CD4-positive, alpha-beta T cell treated with Interleukin-12 subunit alpha and Interleukin-12 subunit beta, for 1 hour (primary cell): ENCODE data around the gene PRKAG2.
"Not testable (repeated sequence)": the region's sequence is repeated elsewhere in the genome, so short reads cannot be mapped to it uniquely, and the experiment has no call there.

Experiments
- DNase-seq: peaks from one replicate; pipeline ENCODE4 v3.0.0-alpha.2; 2020

Gene PRKAG2

DNA sequence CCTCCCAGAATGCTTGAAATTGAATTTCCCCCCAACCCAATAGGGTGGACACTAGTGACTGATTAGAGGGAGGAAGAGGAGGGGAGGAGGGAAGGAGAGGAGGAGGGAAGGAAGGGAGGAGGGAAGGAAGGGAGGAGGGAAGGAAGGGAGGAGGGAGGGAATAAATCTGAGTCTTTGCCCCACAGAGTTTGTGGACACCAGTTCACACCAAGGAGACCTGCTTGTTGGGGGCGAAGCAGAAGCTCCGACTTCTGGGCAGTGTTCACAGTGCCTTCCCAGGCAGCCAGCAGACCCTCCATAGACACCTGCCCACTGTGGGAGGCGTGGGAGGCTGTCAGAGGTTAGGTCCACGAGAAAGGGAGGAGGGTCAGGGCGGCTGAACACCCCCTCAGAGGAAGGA, 44.8 kb downstream of the PRKAG2 start:
- DNase-seq = no peak

DNA sequence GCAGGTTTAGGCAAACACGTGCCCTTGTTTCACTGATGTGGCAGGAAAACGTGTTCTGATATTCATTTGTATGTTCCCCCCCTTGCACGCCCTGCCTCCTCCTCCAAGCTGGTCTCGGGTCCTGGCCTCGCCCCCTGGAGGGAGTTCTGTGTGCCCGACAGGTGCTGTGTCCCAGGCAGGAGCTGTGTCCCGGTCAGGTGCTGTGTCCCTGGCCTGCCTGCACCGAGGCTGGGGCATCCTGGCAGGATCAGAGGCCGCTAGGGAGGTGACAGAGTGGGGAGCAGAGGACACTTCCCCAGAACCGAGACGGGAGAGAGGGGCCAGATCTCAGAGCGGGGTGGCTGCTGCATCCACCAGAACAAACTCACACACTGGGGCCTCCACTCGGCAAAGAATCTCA, 45.3 kb downstream of the PRKAG2 start:
- DNase-seq = no peak

DNA sequence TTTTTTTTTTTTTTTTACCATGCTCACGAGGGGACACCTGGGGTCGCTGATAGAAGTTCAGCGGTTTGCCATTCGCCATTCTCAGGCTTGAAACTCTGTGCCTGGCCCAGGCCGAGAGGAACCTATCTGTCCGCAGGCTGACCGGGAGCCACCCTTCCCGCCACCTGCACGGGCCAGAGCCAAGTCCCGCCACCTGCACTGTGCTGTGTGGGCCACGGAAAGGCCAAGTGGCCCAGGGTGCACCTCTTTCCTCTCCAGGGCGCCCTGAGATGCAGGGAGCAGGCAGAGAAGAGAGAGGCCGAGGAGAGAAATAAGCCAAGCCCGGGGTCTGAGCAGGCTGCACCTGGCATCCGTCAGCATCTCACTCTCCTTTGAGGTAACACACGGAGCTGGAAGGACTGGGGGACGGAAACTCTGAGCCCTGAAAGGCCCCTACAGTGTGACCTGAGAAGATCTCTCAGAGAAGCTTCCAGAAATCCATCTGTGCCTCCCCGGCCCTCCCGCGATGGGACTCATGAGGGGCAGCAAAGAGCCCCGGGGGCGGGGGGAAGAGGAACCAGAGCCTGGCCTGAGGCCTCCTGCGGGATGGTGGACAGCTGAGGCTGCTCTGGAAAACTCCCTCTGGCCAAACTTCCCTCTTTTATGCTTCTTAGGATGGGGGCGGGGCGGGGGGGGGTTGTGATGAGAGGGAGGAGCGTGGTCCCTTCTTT, 46.6 kb downstream of the PRKAG2 start:
- DNase-seq = no peak

DNA sequence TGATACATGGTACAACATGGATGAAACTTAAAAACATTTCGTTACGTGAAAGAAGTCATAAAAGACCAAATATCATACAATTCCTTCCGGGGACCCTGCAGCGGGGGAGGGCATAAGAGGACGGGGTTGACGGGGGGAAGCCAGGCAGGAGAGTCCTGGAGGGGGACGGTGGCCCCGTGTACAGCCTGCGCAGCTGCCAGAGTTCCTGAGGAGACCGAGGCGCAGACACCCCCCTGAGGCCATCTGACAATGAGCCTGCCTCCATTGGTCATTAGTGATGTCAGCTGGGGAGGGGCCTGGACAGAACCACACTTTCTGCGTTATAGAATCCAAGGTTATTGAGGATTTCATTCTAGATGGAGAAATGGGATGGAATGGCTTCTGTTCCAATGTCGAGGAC, 47.2 kb downstream of the PRKAG2 start:
- DNase-seq = no peak

DNA sequence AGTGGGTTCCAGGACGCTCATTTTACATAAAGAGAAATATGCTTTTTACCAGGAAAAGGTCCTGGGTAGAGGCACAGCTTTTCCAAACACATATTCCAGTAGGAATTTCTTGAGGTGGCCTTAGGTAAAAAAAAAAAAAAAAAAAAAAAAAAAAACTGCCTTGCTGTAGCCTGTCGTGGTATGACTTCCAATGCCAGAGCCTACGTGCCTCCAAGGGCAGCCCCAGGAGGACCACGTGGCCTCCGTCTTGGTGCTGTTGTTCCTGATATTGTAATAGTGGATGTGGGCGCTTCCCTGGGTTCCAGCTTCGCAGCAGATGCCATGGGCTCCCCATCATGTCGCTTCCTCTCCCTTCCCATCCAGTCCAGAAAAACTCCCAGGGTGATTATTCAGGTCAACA, 49.3 kb downstream of the PRKAG2 start:
- DNase-seq = no peak

DNA sequence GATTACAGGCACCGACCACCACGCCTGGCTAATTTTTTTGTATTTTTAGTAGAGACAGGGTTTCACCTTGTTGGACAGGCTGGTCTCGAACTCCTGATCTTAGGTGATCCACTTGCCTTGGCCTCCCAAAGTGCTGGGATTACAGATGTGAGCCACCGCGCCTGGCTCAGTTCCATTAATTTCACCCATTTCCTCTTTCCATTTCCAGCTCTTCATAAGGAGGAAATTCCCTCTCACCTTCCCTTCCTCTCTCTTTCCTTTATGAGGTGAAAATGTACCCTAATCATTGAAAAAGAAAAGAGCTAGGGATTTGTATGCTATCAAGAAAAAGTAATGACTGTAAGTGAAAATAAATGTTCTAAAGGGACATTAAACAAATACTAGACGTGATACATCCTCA, 50.6 kb downstream of the PRKAG2 start:
- DNase-seq = not testable (repeated sequence)

DNA sequence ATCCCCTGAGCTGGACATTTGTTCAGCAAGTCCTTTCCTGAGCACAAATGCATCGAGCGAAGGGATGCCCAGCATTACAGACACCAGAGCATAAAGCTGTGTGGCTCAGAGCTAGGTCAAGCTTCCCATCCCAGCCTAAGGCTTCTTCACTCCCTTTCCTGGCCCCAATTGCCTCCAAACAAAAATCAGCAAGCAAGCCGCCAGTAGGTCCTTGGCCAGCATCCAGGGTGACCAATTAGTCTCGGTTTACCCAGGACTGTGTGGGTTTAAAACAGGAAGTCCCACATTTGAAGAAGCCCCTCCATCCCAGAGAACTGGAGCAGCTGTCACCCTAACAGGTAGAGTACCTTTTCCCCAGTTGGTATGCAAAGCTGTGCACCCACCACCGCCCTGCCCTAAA, 51.2 kb downstream of the PRKAG2 start:
- DNase-seq = no peak

DNA sequence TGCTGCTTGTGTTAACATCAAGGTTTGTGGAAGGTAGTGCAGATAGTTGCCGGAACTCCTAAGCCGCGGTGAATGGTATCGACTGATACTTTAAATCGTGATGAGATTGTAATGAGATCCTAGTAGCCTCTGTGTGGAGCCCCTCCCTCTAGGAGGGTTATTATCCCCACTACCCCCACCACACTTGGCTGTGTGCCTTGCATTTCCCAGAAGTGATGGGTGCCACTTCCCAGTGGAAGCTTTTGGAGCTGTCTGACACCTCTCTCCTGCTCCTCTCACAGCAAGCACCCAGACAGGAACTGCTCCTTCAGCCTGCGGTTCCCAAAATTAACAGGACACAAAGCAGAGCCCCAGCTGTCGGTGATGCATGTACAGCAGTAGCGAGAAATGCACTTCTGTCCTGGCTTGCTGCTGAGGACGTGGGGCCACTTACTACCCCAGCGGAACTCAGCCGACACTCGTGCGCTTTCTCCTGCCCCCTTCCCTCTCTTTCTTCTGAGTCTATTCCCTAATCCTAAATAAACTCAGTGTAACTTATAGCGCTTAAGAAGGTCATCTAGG, 52.5 kb downstream of the PRKAG2 start:
- no peak for DNase-seq

DNA sequence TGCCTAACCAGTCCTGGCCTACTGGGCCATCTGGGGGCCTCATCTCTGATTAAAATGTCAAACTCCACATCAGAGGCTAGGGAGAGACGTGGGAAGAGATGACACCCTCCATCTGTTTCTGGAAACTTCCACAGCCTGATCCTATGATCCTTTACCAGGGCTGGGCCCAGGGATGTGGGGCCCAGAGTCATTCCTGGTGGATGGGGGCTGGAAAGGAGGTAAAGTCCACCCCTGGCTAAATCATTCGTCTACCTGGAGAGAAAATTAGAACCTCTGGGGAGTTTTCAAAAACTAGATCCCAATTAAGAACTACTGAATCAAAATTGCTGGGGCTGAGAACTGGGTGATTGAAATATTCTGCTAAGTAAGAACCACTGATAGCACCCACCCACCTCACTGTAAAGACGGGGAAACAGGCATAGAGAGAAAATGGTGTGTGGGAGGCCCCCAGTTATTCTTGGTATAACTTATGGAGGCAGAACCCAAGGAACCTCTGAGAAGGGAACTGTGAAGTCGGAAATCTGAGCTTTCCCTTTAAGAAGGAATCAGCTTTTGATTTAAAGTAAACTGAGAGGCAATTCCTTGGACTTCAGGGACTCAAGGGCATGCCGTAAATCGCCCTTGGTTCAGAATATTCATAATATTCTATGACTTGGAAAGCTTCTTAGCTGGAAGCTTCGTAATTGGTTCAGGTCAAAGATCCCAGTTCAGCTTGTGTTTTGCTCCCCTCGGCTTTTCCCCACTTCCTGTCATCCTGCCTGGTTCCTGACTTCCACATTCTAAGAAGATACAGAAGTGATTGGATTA, 53.1 kb downstream of the PRKAG2 start:
- DNase-seq = no peak

DNA sequence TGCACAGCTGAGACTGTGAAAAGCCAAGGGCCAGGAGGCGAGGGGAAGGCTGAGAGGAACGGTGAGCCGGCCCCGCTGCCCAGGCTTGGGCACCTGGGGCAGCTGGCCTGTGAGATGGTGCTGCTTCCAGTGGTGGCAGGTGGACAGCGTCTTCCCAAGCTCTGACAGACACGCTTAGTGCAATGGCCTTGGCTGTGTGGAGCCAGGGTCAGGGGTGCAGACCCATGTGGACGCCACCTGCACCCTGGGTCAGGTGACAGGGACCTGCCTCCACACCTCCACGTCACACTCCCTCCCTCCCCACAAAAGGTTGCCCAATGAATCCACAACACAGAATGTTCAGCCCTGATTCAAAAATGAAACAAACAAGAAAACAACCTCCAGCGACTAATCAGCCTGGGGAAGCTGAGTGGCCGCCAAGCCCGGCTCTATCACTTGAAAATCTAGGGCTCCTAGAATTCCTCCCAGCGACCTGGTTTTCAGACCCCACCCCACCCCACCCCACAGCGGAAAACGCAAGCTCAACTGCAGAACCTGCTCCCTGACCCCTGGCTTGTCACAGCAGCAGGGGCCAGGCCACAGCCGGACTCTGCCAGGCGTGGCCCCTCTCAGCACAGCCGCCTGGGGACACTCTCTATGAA, 54.3 kb downstream of the PRKAG2 start:
- DNase-seq = no peak

DNA sequence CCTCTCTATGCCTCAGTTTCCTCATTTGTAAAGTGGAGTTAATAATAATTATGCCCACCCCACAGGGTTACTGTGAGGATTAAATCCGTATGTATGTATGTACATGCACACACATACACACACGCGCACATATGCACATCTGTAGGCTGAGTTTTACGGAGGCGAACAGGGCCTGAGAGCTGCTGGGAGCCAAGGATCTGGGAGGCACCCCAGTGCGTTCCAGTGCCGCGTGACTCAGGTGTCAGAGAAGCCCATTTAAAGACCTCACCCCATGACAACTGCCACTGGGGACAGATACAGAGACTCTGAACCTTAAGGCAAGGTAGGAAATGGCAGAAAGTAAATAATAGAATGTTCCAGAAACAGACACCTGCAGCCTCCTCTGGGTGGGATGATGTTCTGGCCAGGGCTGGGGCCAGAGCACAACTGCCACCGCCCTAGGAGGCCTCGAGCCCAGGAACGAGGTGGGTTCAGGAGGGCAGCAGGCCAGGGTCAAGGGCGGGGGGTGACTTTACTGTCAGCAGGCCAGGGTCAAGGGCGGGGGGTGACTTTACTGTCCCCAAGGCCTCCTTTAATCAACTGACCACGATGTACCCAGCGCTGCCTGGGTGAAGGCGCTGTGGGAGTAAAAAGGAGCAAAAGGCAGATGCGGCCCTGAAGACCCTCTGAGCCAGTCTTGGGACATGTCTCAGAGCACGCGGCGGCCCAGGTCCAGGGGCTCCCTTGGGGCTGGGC, 54.9 kb downstream of the PRKAG2 start:
- no peak for DNase-seq

DNA sequence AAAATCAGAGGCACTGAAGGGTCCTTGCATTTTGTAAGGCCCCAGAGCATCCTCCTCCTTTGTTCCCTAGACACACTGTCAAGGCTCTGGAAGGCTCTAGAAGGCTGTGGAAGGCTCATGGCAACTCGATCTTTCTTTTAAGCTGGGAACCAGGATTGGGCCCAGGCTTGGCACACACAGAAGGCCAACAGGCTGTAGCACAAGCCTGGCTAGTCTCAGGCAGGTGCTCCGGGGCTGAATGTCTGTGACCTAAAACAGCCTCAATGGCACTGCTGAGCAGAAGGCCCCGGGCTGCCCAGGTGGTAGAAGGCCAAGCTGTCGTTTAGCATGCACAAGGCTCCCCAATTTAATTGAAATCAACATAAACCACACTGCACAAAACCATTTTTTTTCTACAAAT, 55.7 kb downstream of the PRKAG2 start:
- no peak for DNase-seq

DNA sequence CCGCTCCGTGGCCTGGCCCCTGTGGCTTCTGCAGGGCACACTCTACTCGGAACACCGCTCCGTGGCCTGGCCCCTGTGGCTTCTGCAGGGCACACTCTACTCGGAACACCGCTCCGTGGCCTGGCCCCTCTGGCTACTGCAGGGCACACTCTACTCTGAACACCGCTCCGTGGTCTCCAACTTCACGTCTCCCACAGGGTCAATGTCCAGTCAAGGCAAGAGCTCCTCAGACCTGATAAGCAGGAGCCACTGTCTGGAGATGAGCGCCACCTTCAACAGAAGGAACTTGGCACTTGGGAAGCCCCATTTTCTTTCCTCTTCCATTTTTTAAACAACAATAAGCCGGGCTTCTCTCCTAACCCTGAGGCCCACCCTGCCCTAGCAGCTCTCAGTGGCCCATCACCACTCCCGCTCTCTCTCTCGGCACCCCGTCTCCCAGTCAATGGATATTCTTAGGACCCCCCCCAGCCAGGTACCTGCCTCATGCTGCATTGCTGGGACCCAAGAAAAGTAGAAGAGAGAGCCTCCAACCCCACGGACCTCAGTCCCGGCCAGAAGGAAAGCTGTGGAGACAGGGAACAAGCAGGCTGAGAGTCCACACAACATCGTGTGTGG, 56.3 kb downstream of the PRKAG2 start:
- no peak for DNase-seq

DNA sequence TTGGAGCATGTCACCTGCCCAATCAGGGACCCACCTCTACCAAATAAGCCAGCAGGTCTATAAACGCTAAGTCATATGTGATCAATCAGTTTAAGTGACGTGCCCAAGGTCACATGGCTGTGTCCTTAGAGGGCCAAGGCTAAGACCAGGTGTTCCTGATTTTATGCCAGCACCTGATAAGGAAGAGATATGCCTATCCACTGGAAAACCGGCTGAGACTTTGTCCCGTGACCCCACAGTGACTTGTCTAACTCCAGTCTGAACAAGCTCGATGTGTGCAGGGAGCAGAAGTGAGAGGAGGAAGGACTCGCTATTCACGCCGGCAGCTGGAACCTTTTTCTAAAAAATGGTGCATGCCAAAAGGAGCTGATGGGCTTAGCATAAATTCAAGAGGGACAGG, 57.0 kb downstream of the PRKAG2 start:
- no peak for DNase-seq

DNA sequence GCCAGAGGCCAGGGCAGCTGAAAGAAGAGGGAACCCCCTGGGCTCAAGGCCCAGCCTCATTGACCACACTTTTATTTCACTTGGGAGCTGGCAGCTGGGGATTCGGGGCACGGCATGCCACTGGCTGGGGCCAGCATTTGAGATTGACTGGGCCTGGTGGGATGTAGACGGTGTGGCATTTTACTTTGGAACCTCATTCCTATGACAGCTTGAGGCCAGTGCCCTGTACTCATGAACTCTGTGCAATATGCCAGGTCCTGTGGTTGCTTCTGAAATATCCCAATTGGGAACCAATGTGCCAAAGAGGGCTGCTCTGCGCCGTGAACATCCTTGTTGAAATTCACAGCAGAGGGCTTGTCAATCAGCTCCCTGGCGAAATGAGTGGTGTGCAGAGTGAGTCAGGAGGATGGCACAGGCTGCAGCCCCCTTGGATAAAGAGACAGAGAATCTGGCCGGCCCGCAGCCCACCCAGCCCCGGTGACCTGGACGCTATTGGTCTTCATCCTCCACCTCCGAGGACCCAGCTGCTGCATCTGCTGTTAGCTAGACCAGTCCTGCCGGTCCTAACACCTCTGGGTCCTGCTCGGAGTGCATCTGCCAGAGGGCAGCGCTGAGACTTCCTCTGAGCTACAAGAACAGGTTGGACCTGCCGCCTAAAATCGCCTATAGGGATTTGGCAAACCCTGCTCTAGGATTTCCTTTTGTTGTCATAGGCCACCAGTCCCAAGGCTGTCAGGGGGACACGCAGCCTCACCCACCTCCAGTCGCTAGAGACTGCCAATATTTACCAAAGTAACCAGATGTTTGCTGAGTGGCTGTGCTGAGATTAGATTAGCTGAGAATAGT, 58.0 kb downstream of the PRKAG2 start:
- DNase-seq = no peak

DNA sequence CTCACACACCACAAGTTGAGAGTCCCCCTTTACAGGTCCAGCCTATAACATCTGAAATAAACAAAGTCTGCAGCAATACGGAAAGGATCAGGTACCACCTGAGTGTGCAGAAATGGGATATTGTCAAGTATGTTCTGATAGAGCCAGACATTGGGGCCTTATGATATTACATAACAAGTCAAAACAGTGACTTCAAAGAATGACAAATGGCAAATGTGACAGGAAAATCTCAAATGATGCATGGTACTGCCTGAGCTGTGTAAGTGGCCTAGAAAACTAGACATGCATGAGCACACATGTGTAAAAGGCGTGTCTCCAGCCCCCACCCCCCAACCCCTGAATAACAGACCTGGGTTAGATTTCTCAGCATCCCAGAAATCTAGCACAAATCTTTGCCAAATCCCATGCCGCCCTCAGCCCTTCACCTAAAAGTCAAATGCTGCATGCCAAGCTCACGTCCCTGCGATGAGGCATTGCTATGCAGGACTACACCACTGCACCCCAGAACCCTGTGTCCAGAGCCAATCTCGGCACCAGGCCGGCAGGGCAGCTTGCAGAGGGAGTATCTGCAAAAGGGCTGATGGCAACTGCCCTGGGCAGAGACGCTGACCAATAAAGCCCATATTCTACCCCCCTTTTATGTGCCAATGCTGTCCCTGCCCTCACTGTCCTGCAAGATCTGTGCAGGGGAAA, 58.8 kb downstream of the PRKAG2 start:
- no peak for DNase-seq

DNA sequence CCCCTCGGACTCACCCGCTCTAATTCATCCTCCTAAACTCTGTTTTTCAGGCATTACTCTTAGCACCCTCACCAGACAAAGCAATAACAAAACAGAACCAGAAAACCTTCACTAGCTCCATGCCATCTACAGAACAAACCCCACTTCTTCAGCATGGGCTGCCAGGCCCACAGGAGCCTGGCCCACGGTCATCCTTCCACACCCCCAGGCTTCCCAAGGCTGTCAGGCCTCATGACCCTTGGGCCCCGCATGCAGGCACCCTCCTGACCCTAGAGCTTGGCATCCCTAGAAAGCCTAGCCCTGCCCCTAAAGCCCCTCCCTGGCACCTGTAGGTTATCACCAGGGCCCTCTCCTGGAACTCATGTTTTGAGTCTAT, 59.6 kb downstream of the PRKAG2 start:
- no peak for DNase-seq

DNA sequence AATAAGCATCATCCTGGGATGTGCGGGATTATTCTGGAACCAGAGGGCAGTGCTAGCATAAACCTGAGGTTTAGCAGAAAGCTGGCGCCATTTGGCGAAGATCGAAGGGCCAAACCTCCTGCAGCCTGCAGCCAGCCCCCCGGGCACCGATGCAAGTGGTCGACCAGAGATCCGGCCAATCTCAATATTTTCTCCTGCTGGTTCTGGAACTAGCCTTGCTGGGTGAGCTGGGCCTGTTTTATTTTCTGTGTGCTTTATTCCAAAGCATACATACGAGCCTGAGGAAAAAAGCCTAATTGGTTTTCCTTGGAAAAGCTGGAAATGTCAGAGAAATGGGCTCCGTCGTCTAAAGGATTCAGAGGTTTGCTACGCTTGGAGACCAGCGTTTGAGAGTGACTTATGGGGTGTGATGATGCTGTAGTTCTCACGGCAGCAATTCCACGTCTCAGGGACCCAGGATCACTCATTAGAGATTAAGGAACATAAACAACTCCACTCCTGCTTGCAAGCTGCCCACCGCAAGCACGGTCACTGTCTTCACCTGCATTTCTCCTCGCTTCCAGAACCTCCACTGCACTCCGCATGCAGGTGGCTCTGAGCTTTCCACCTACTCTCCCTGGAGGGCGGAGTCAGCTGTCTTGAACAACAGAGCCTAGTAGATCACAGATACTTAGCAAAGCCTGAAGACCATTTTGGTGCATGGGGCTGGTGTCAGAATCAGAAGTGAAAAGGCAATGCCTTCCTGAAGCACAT, 60.2 kb downstream of the PRKAG2 start:
- DNase-seq = no peak

DNA sequence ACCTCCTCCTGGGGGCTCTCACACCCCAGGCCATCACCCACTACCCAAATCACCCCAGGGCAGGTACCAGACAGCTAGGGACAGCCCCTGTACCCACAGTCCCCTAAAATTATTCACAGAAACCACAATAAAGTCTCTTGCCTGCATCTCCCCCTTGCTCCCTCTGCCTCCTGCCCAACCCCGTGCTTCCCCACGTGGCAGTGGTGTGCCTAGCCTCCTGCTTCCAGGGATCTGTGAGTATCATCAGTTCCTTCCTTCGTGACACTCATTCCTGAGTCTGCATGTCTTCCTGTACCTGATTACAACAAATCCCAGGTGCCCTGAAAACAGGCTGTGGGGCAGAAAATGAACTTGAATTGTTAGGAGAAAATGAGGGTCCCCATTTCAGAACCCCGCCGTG, 61.5 kb downstream of the PRKAG2 start:
- DNase-seq = no peak

DNA sequence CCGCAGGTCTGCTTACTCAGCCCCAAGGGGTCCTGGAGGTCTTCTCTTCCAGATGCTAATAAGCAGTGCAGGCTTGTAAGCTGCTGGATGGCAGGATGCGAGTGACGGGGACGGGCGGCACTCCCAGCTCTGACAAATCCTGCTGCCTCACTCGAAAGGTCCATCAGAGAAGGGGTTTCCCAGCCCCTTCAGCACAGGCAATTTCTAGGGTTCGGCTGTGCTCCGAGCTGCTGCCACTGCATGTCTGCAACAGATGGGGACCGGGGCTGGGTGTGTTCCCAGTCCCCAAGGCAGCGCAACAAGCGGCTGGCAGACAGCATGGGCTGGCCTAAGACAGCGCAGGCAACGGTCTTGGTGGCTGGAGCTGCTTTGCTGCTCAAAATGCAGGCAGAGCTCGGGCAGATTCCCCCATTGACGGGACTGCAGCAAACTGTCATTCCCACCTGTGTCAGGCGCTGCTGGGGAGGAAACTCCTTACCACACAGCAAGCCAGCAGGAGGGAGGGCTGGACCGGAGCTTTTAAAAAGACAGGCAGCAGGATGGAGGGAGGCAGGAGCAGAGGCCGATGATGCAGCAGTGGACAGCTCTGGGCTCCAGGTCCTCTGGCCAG, 62.4 kb downstream of the PRKAG2 start:
- DNase-seq = no peak
